ENCODE measurements around the gene TTYH2.

DNA sequence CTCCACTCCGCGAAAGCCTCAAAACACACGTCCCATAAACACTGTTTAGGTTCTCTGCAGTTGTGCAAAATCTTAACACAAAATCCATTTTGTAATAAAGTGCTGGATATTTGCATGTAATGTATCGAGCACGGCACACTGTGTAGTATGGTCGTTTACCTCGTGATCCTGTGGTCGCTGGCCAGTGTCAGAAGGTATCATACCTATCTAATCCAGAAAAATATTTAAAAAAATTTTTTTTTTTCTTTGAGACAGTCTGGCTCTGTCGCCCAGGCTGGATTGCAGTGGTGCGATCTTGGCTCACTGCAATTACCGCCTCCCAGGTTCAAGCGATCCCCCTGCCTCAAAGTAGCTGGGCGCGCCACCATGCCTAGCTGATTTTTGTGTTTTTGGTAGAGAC, 8.9 kb upstream of the TTYH2 start:
- TF ChIP-seq, protein P1, sequence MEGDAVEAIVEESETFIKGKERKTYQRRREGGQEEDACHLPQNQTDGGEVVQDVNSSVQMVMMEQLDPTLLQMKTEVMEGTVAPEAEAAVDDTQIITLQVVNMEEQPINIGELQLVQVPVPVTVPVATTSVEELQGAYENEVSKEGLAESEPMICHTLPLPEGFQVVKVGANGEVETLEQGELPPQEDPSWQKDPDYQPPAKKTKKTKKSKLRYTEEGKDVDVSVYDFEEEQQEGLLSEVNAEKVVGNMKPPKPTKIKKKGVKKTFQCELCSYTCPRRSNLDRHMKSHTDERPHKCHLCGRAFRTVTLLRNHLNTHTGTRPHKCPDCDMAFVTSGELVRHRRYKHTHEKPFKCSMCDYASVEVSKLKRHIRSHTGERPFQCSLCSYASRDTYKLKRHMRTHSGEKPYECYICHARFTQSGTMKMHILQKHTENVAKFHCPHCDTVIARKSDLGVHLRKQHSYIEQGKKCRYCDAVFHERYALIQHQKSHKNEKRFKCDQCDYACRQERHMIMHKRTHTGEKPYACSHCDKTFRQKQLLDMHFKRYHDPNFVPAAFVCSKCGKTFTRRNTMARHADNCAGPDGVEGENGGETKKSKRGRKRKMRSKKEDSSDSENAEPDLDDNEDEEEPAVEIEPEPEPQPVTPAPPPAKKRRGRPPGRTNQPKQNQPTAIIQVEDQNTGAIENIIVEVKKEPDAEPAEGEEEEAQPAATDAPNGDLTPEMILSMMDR (IDR thresholded peaks at IDR 0.05): no peak
- TF ChIP-seq POLR2A (IDR thresholded peaks at IDR 0.05): no peak

Data from right lobe of liver (tissue), 4 donors.